SHP77 treated with DMSO at 0.1 percent for 48 hours (cell line): ENCODE measurements around the gene CCDC146.
"Not testable (repeated sequence)": the region's sequence is repeated elsewhere in the genome, so short reads cannot be mapped to it uniquely, and the experiment has no call there.

ENCODE experiments used
- DNase-seq: peaks from one replicate; lab custom pipeline; 2025; lab: John Stamatoyannopoulos, UW

Gene CCDC146

GRCh38 chr7:77247206-77247850 lies 124.9 kb downstream of the CCDC146 start:
- DNase-seq, result peak; percentile 14

- DNase-seq, result no peak
Observed at GRCh38 chr7:77248154-77248553, 125.7 kb downstream of the CCDC146 start.

- DNase-seq, result no peak
Observed at GRCh38 chr7:77252506-77252905, 130.1 kb downstream of the CCDC146 start.

DNA sequence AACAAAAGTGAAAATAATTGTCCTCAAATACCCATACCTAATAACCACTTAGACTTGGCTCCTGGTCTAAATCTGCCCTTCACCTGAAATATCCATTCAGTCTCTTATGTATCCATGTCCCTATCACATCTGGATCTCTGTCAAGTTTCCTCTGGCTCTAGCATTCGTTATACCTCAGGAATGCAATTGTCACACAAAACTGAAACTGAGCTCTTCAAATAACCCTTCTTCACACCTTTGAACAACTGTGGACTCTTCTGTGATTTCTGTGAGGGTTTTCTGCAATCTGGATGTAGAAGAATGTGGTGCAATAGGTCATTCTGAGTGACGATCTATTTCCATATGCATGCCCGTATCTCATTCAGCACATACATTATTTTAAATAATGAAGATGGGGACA lies 130.7 kb downstream of the CCDC146 start:
- DNase-seq, result no peak

GRCh38 chr7:77254429-77254828 lies 132.0 kb downstream of the CCDC146 start:
- no peak for DNase-seq

DNA sequence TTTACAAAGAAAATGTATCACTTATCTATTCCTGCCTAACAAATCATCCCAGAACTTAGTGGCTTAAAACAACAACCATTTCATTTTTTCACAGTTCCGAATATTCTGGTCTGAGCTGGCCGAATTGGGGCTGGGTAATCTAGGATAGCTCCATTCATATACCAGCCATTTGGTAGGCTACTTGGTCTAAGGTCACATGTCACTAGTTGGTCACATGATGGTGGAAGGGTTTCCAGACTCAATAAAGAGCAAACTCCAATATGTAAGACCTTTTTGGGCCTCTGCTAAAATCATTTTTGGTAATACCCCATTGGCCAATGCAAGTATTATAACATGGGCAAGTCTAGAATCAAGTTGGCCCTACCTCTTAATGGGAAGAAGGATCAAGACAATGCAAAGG lies 132.5 kb downstream of the CCDC146 start:
- DNase-seq, result no peak

DNA sequence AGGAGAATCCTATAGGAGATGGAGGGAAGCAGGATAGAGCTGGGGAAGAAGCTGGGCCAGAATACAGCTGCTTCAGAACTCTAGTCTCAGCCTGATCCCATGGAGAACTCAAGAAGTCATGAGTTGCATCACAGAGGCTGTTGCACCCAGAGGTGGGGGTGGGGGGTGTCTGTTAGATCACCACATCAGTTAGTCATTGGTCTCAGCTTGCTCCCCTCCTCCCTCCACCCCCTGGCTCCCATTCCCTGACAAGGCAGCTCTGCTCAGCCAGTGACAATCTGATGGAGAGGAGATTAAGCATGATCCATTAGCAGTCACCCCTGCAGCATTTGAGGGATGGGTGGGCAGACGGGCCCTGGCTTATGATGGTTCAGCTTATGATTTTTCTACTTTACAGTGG lies 135.6 kb downstream of the CCDC146 start:
- DNase-seq, result no peak

- DNase-seq, result no peak
Observed at GRCh38 chr7:77258593-77258992, 136.2 kb downstream of the CCDC146 start.

DNA sequence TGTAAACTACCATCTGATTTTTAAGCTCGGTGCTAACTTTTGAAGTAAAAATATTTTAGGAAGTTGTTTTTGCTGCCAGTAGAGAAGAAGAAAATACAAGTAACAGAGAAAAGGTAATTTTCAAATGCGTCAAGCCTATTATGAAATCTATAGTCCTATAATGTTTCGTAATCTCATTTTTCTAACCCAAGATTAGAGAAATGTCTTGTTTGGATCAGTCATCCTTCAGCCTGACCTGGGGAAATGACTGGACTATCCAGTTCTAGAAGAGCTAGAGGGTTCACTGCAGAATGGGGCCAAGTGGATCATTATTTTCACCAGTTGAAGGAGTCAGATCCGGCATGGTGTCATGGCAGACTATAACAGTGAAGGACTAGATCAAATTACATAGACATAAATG lies 139.9 kb downstream of the CCDC146 start:
- DNase-seq, result no peak

DNA sequence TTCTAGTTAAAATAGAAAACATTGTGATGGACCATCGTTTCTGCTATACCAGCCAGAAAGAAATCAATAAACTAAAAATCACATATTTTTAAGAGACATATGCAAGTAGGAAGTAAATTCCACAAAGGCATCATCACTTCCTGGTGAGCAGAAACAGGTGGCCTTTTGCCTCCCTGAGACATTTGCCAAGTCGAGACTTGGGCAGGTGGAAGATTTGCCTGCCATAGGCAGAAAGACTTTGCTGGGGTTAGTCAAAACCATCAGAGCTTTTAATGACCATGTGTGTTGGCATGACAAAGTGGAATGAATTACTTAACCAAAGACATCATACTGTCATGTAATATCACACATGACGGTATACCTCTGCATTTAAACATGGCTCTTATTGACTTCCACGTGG lies 143.3 kb downstream of the CCDC146 start:
- no peak for DNase-seq

- no peak for DNase-seq
Observed at GRCh38 chr7:77266291-77266794, 143.9 kb downstream of the CCDC146 start.

DNA sequence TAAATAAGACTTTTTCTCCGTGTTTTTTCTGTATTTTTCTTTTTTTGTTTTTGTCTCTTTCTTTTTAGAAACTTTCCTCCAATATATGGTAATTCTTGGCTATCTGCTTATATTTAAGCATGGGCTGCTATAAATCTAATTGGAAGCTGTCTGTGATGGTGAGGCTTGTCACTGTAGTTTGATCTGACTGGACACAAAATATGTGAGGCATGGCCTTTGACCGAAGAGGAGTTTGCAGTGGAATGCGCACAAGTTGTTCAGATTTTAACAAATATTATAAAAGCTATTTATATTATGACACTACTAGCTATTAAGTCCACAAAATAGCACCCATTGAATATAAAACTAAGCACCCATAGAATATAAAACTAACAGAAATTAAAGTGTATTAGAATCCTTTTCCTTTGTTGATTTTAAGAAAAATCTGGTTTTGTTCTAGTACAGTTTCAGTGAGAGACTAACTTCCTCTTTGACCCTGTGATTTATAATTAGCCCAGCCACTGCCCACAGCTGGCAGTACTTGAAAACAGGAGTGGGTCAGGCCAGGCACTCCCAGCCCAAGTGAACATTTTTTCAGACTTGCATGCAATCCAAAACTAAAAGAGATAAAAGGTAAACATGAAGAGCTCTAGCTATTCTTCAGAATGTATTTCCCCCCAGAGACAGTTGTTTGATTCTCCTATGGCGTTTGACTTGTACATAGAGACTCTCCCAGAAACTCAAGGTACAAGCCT lies 147.1 kb downstream of the CCDC146 start:
- DNase-seq, result no peak

- DNase-seq, result no peak
Observed at GRCh38 chr7:77270094-77270480, 147.7 kb downstream of the CCDC146 start.

- no peak for DNase-seq
Observed at GRCh38 chr7:77271766-77272165, 149.4 kb downstream of the CCDC146 start.

GRCh38 chr7:77275663-77276062 lies 153.2 kb downstream of the CCDC146 start:
- not testable (repeated sequence) for DNase-seq

- DNase-seq, result no peak
Observed at GRCh38 chr7:77276120-77276519, 153.7 kb downstream of the CCDC146 start.

DNA sequence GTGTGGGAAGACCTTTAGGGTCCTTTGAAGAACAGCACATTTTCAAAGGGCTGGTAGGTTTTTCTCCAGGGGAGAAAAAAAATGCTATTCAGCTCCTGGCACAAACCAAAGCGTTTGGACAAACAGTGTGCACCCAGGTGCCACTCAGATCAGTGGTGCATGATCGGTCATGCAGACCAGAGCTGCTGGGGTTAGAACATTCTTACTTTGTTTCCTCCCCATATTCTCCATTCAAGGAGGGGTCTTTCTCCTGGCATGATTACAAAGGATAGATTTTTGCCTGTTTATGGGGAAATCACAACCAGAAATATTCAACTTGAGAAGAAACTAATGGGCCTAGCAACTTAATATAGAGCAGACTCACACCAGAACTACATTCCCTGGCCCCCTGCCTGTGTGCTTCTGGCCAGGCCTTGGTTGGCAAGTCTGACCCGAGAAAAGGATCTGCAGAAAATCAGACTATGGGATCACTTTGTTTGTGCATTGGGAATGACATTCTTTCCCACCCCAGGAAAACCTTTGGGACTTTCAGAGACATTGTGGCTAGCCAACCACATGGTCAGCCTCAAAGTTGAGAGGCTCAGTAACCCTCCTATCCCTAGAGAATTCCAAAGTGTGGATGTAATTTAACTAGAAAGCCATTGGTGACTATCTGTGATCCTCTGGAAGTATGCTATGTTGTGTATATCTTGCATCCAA lies 159.5 kb downstream of the CCDC146 start:
- DNase-seq, result no peak

DNA sequence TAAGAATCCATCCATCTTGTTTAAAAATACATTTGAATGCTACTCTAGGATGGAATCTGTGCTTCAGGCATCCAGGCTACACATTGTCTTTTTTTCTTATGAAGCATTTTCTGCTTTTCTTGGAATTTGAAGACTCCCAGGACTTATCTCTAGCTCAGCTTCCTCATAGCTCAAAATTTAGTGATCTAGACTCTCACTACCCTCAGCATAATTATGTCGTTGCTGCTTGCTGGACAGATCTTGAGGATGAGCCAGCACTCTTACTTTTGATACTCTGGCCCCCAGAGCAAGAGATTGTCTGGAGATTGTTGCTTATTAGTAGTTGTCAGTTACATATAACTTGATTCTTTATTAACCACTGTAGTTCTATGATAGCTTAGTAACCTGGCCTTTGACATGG lies 160.5 kb downstream of the CCDC146 start:
- DNase-seq, result no peak

GRCh38 chr7:77284005-77284404 lies 161.6 kb downstream of the CCDC146 start:
- DNase-seq, result no peak

GRCh38 chr7:77284616-77285015 lies 162.2 kb downstream of the CCDC146 start:
- no peak for DNase-seq

DNA sequence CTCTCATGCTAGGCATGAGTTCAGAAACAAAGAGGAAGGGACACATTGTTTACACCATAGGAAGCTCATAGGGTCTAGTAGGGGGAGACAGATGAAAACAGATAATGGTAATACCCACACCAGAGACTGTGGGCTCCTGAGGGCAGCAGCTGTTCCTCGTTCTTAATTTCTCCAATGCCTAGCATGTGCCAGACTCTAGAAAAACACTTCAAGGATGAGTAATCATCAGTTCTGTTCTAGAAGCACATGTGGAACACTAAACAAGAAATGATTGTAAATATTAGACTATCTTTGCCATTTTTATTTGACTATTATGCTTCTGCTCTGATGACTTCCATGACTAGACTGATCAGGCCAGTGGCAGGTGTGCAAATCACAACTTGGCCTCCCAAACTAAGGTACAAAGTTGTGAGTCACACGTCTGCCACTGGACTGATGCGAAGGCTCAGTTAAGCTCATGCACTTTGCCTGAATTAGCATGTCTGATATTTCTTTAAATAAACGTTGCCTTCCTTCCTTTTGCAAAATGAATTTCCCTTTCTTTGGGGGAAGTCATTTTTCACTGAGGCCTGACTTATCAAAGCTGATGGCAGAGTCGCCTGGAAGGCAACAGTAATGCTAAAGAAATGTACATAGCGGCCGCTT lies 166.4 kb downstream of the CCDC146 start:
- no peak for DNase-seq

GRCh38 chr7:77289387-77289786 lies 167.0 kb downstream of the CCDC146 start:
- DNase-seq, result no peak

GRCh38 chr7:77290425-77290824 lies 168.0 kb downstream of the CCDC146 start:
- no peak for DNase-seq
